Measurements from ENCODE around the gene TMEM98. TPM values are rescaled to one million over a fixed set of nuclear protein-coding genes. Genes with fewer than 3 reads are reported as not detected.
A peak's percentile ranks its signal among the peaks of the same experiment; 100 is the strongest.

The TMEM98 gene
- total and polyA plus RNA-seq, 9 of the 15 experiments (the other 6 are each of a cell fraction or from before 2014, with no cell fraction given): 33.5 to 164 (median 84.7) TPM

DNA sequence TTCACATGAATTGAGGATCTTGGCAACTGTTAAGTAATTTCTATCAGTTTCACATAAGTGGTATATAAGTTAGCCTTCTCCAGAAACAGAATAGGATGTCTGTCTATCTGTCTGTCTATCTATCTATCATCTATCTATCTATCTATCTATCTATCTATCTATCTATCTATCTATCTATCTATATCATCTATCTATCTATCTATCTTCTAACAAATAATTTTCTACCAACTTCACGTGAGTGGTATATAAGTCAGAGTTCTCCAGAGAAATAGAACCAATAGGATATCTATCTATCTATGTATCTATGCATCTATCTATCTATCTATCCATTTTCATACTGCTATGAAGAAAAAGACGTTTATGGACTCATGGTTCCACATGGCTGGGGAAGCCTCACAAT, 52.3 kb downstream of the TMEM98 start:
- Histone ChIP-seq H3K4me1 (replicated peaks in 1 of 2; ENCODE audit: control insufficient read depth in 2 of 2, insufficient read depth in 2 of 2, low read length in 2 of 2) (peaks cover 0 to 3% of the 10 kb centered on the region in 2 experiments; a peak in 3 of 5 replicates), H3K27ac (ENCODE audit: extremely low read depth, low read depth, low read length) (no peak overlapping the region), H3K4me2 (ENCODE audit: insufficient read depth, low read length) (no peak overlapping the region), H2AFZ (ENCODE audit: low read depth, low read length) (no peak overlapping the region), H3K36me3 (ENCODE audit: control insufficient read depth, insufficient read depth, low read length) (no peaks in the 10 kb centered on the region), H3K9ac (ENCODE audit: insufficient read depth in 1 of 2, low read depth in 2 of 2, low read length in 2 of 2) (no peak overlapping the region), H4K20me1 (replicated peaks; ENCODE audit: control insufficient read depth, insufficient read depth, low read length) (no peaks in the 10 kb centered on the region), H3K4me3 (no peak overlapping the region), H3K27me3 (ENCODE audit: control insufficient read depth in 2 of 2, insufficient read depth in 2 of 2, low read length in 2 of 2) (no peaks in the 10 kb centered on the region), H3K9me1 (ENCODE audit: control insufficient read depth, insufficient read depth, low read length) (no peaks in the 10 kb centered on the region), H3K9me3 (replicated peaks; ENCODE audit: control insufficient read depth, insufficient read depth, low read depth, low read length) (peaks cover 9% of the 10 kb centered on the region; the same call in 1 of the 2 replicates), H3K79me2 (ENCODE audit: control insufficient read depth, insufficient read depth, low read length) (no peaks in the 10 kb centered on the region)
- DNase-seq (ENCODE audit: extremely low read depth in 1 of 4, low spot score in 3 of 4) (no peak), FAIRE-seq (no peak), ATAC-seq (no peak)
- POLR2A ChIA-PET: interaction anchor here (0.8 to 1.9 kb wide), 2 partner anchors 18 to 321 kb away, joined by 3 to 8 read pairs; no protein-coding TSS in a partner anchor
- CTCF ChIA-PET (ENCODE audit: low intra/inter-chr PET ratio): no interaction called here
- 10% methylated on average over 2 of the region's 2 CpGs for WGBS (ENCODE audit: insufficient coverage, low coverage, missing lambda C conversion rate)
- no TSS peak for BruUV-seq (replicated peaks)
- in situ Hi-C loops (cut with MboI): no loop called here
- intact Hi-C loops (cut with micrococcal nuclease): no loop called here
- TF ChIP-seq DACH1 (IDR thresholded peaks at IDR 0.05; ENCODE audit: partially characterized antibody) (peak; percentile 94), GATAD2B (IDR thresholded peaks at IDR 0.05; ENCODE audit: borderline replicate concordance) (peak; percentile 60; the same call in 1 of the 2 replicates), POLR2H (tag; IDR thresholded peaks at IDR 0.05; ENCODE audit: low read depth) (no peak), ZBTB2 (IDR thresholded peaks at IDR 0.05) (0 out of 2 replicates have a peak, but pooled peaks have one; percentile 57), ELF4 (CRISPR knock-in tag; IDR thresholded peaks at IDR 0.05) (no peak)

Measured in K562 (cell line).